Type B pancreatic cell (in vitro differentiated cells): ENCODE measurements around the gene MEMO1. TPM values are rescaled to one million over a fixed set of nuclear protein-coding genes. Genes with fewer than 3 reads are reported as not detected.

Experiments used
- DNase-seq: peaks from one replicate; pipeline ENCODE4 v3.0.0; 2021; ENCODE audit warnings: mixed read lengths; ENCODE audit not compliant: unreplicated experiment; ENCODE audit errors: extremely low spot score
- H3K27ac Mint-ChIP-seq: 2 replicates; pipeline ENCODE4 v1.8.0; 2021; ENCODE audit warnings: mild to moderate bottlenecking, mixed read lengths
- H3K27me3 Mint-ChIP-seq: 2 replicates; pipeline ENCODE4 v1.8.0; 2021; ENCODE audit warnings: mixed read lengths
- H3K36me3 Mint-ChIP-seq: 2 replicates; pipeline ENCODE4 v1.8.0; 2021; ENCODE audit warnings: mixed read lengths
- H3K4me1 Mint-ChIP-seq: one replicate; pipeline ENCODE4 v1.8.0; 2021; ENCODE audit warnings: mixed read lengths; ENCODE audit not compliant: unreplicated experiment
- H3K4me3 Mint-ChIP-seq: 2 replicates; pipeline ENCODE4 v1.8.0; 2021; ENCODE audit warnings: mild to moderate bottlenecking, mixed read lengths
- H3K9me3 Mint-ChIP-seq: 2 replicates; pipeline ENCODE4 v1.8.0; 2021; ENCODE audit warnings: mixed read lengths
- total RNA-seq: library from RNA; stranded (reverse); gene quantifications from 2 replicates; pipeline ENCODE4 v1.2.1, GENCODE V29; 2021; ENCODE audit warnings: low replicate concordance
- TF ChIP-seq, protein P1 (sequence below): fragments of 200-600 bp; sonication (generic); conservative IDR thresholded peaks from 2 replicates; pipeline ENCODE4 v1.5.0; 2021; ENCODE audit warnings: antibody characterized with exemption, mild to moderate bottlenecking

MEMO1 gene
- total RNA-seq, 1 donor from 2014 or later, result 48.5 TPM

DNA sequence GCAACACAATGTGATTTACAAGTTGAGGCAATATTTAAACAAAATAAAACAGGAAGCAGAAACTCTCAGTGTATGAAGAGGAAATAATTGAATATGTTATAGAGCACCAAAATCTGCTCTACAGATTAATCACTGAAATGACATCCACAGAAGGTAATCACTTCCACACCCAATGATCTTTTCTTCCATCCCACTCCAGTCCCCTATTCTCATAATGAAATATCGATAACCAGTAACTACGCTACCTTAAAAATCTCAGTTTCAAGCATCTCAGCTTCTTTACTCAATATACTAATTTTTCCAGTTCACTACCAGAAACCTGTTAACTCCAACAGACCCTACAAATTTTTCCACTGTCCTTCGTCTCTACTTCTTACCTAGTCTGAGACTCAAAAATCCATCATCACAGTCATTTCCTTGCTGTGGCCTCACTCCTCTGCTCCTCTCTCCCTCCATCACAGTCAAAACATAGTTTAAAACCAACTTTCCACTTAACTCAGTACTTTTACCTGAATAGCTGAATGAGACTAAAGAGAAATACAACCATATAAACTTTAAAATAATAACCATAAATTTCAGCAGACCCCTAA is 67.1 kb downstream of the MEMO1 start:
- no peak overlapping the region for H3K27ac Mint-ChIP-seq
- TF ChIP-seq, protein P1, sequence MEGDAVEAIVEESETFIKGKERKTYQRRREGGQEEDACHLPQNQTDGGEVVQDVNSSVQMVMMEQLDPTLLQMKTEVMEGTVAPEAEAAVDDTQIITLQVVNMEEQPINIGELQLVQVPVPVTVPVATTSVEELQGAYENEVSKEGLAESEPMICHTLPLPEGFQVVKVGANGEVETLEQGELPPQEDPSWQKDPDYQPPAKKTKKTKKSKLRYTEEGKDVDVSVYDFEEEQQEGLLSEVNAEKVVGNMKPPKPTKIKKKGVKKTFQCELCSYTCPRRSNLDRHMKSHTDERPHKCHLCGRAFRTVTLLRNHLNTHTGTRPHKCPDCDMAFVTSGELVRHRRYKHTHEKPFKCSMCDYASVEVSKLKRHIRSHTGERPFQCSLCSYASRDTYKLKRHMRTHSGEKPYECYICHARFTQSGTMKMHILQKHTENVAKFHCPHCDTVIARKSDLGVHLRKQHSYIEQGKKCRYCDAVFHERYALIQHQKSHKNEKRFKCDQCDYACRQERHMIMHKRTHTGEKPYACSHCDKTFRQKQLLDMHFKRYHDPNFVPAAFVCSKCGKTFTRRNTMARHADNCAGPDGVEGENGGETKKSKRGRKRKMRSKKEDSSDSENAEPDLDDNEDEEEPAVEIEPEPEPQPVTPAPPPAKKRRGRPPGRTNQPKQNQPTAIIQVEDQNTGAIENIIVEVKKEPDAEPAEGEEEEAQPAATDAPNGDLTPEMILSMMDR, result no peak
- H3K4me1 Mint-ChIP-seq, result no peaks in the 10 kb centered on the region
- no peaks in the 10 kb centered on the region for H3K9me3 Mint-ChIP-seq
- no peaks in the 10 kb centered on the region for H3K27me3 Mint-ChIP-seq
- peaks cover 4% of the 10 kb centered on the region for H3K36me3 Mint-ChIP-seq
- H3K4me3 Mint-ChIP-seq, result no peak overlapping the region
- DNase-seq, result no peak

DNA sequence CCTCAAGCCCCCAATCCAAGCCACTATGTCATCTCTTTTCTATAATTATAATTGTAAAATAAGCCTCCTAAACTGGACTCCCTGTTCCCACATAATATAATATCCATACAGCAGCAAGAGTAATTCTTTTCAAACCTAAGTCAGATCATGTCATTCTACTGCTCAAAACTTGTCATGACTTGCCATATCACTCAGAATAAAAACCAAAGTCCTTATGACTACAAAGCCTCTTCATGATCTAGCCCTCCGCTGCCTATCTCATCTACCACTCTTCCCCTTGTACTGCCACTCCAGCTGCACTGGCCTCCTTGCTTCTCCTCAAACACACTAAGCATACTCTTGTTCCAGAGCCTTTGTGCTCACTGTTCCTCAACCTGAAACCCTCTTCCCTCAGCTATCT is 69.9 kb downstream of the MEMO1 start:
- Mint-ChIP-seq H3K27me3 (no peaks in the 10 kb centered on the region), H3K9me3 (no peaks in the 10 kb centered on the region), H3K27ac (no peak overlapping the region), H3K4me1 (no peaks in the 10 kb centered on the region), H3K4me3 (no peak overlapping the region), H3K36me3 (peaks cover 4% of the 10 kb centered on the region)
- TF ChIP-seq, protein P1, result no peak
- no peak for DNase-seq

DNA sequence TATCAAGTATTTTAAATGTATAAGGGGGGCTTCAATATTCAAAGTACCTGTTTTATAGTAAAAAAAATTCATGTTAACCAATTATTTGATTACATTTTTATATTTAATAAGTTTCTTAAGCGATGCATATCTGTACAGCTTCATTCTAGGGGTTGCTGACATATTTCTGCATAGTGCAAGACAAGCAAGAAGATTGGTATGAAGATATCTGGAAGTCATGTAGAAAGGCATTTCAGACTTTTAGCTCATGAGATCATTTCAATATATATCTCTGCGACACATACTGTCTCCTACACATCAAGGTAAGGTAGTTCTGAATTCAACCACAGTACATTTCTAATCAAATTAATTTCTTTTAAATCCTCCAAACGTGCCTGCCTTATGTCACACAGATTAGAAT is 73.1 kb downstream of the MEMO1 start:
- no peaks in the 10 kb centered on the region for H3K4me1 Mint-ChIP-seq
- DNase-seq, result no peak
- no peaks in the 10 kb centered on the region for H3K27me3 Mint-ChIP-seq
- H3K27ac Mint-ChIP-seq, result no peak overlapping the region
- TF ChIP-seq, protein P1, result no peak
- peaks cover under 1% of the 10 kb centered on the region for H3K36me3 Mint-ChIP-seq
- no peaks in the 10 kb centered on the region for H3K9me3 Mint-ChIP-seq
- H3K4me3 Mint-ChIP-seq, result no peak overlapping the region

DNA sequence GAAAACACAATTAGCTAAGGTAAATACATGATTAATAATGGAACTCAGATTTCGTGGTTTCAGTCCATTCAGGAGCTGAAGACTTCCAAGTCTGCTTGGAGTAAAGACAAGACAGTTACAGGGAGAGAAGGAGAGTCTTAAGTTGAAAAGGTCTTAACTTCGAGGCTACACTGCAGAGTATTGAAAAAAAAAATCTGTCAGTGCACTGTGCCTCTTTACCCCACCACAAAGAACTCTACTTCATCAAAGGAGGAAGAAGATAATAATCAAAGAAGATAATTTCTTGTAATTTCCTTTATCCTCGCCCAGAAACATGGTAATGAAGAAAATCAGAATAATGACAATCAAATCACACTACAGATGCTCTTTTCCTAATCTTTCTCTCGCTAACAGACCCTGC is 75.4 kb downstream of the MEMO1 start:
- H3K4me3 Mint-ChIP-seq, result no peak overlapping the region
- H3K27ac Mint-ChIP-seq, result no peak overlapping the region
- TF ChIP-seq, protein P1, result no peak
- H3K9me3 Mint-ChIP-seq, result no peaks in the 10 kb centered on the region
- H3K27me3 Mint-ChIP-seq, result no peaks in the 10 kb centered on the region
- DNase-seq, result no peak
- no peaks in the 10 kb centered on the region for H3K4me1 Mint-ChIP-seq
- H3K36me3 Mint-ChIP-seq, result peaks cover 4% of the 10 kb centered on the region

DNA sequence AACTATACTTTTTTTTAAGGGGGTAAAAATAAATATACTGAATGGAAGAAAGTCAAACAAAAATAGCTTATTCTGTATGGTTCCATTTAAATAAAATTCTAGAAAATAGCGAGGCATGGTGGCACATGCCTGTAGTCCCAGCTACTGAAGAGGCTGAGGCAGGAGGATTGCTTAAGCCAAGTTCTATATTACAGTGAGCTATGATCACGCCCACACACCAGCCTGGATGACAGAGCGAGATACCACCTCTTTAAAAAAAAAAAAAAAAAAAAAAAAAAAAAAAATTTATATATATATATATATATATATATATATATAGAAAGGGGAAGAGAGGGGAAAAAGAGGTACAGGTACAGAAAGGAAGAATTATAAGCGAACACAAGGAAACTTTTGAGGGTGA is 77.7 kb downstream of the MEMO1 start:
- Mint-ChIP-seq H3K4me1 (no peaks in the 10 kb centered on the region), H3K36me3 (peaks cover 8% of the 10 kb centered on the region), H3K27me3 (no peaks in the 10 kb centered on the region), H3K9me3 (no peaks in the 10 kb centered on the region), H3K27ac (no peak overlapping the region), H3K4me3 (no peak overlapping the region)
- TF ChIP-seq, protein P1, result no peak
- DNase-seq, result no peak

DNA sequence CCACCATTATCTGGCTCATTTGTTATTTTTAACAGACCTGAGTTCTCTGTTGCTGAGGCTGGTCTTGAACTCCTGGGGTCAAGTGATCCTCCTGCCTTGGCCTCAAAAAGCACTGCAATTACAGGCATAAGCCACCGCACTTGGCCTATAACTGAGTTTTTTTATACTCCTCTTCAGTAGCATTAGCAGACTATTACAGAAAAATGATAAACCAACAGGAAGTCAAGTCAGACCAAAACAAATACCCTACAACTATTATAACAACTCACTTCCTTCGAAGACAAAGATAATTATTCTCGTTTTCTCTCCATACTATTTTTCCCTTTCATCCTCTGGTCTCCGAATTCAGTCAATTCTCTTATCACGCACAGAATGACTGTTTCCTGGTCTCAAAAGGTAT is 78.2 kb downstream of the MEMO1 start:
- no peaks in the 10 kb centered on the region for H3K9me3 Mint-ChIP-seq
- H3K27me3 Mint-ChIP-seq, result no peaks in the 10 kb centered on the region
- no peak for DNase-seq
- H3K4me3 Mint-ChIP-seq, result no peak overlapping the region
- no peaks in the 10 kb centered on the region for H3K4me1 Mint-ChIP-seq
- TF ChIP-seq, protein P1, result no peak
- H3K36me3 Mint-ChIP-seq, result peaks cover 8% of the 10 kb centered on the region
- no peak overlapping the region for H3K27ac Mint-ChIP-seq
